IMR-90 (cell line): ENCODE data around the gene IGFBPL1. TPM values are rescaled to one million over a fixed set of nuclear protein-coding genes. Genes with fewer than 3 reads are reported as not detected.

Experiments used
- ATAC-seq: fragments of 200-7000 bp; cut with Tn5 transposase; 2 replicates; pipeline ENCODE4 v1.9.1; 2020; ENCODE audit warnings: low read depth, mild to moderate bottlenecking, moderate library complexity
- BruUV-seq: library from RNA; stranded (reverse); fragments of 400-500 nt; replicated peaks from 2 replicates; lab custom pipeline; 2021; lab: Mats Ljungman, UMichigan
- CTCF ChIA-PET: fragments of 300-600 bp; formaldehyde crosslinking; extraction: SDS; loops from one replicate; lab custom pipeline; 2021; ENCODE audit warnings: antibody characterized with exemption; lab: Yijun Ruan, JAX
- POLR2A ChIA-PET: fragments of 300-600 bp; sonication (Branson Sonifier 250); formaldehyde crosslinking; loops from one replicate; lab custom pipeline; 2022; ENCODE audit warnings: antibody characterized with exemption; ENCODE audit not compliant: unreplicated experiment; lab: Charles Lee
- DNase-seq: peaks from one replicate; pipeline ENCODE4 v3.0.0; 2013
- H2AFZ ChIP-seq: replicated peaks from 2 replicates; pipeline ENCODE3; 2013; ENCODE audit warnings: low read length, mild to moderate bottlenecking; ENCODE audit not compliant: poor library complexity
- H2AK5ac ChIP-seq: 2 replicates; pipeline ENCODE4 v1.6.1; 2013; ENCODE audit warnings: low read depth, low read length, inconsistent platforms
- H2AK9ac ChIP-seq: replicated peaks from 2 replicates; pipeline ENCODE3; 2013; ENCODE audit warnings: mild to moderate bottlenecking, low read depth, low read length, moderate library complexity; ENCODE audit not compliant: poor library complexity
- H2BK120ac ChIP-seq: 2 replicates; pipeline ENCODE4 v1.6.1; 2013; ENCODE audit warnings: low read depth, low read length, inconsistent platforms
- H2BK15ac ChIP-seq: 3 replicates; pipeline ENCODE4 v1.6.1; 2013; ENCODE audit warnings: low read depth, low read length, inconsistent platforms
- H2BK20ac ChIP-seq: 2 replicates; pipeline ENCODE4 v1.6.1; 2013; ENCODE audit warnings: low read depth, mild to moderate bottlenecking, inconsistent platforms, low read length, moderate library complexity
- H2BK5ac ChIP-seq: 2 replicates; pipeline ENCODE4 v1.6.1; 2013; ENCODE audit warnings: mild to moderate bottlenecking, low read depth, low read length, inconsistent platforms; ENCODE audit not compliant: poor library complexity, severe bottlenecking
- H3K14ac ChIP-seq: replicated peaks from 2 replicates; pipeline ENCODE4 v1.6.1; 2013; ENCODE audit warnings: low read depth, low read length, inconsistent platforms
- H3K18ac ChIP-seq: 2 replicates; pipeline ENCODE4 v1.6.1; 2013; ENCODE audit warnings: low read depth, low read length, control low read depth
- H3K23ac ChIP-seq: 2 replicates; pipeline ENCODE4 v1.6.1; 2013; ENCODE audit warnings: low read depth, low read length, inconsistent platforms
- H3K27ac ChIP-seq: 2 replicates; pipeline ENCODE4 v1.5.1; 2013; ENCODE audit warnings: mild to moderate bottlenecking, control low read depth, low read length; ENCODE audit not compliant: insufficient read depth
- H3K27me3 ChIP-seq: 2 replicates; pipeline ENCODE4 v1.6.1; 2013; ENCODE audit warnings: low read length; ENCODE audit not compliant: control insufficient read depth, insufficient read depth
- H3K36me3 ChIP-seq: 2 replicates; pipeline ENCODE4 v1.6.1; 2013; ENCODE audit warnings: low read length, mixed read lengths; ENCODE audit not compliant: control insufficient read depth, insufficient read depth
- H3K4ac ChIP-seq: 2 replicates; pipeline ENCODE4 v1.6.1; 2013; ENCODE audit warnings: low read depth, low read length, inconsistent platforms
- H3K4me1 ChIP-seq: 2 replicates; pipeline ENCODE4 v1.6.1; 2013; ENCODE audit warnings: low read length, mixed read lengths; ENCODE audit not compliant: control insufficient read depth, insufficient read depth
- H3K4me2 ChIP-seq: 2 replicates; pipeline ENCODE4 v1.6.1; 2013; ENCODE audit warnings: low read depth, mild to moderate bottlenecking, control low read depth, low read length, moderate library complexity
- H3K4me3 ChIP-seq: 2 replicates; pipeline ENCODE4 v1.5.1; 2013; ENCODE audit warnings: low read depth, mild to moderate bottlenecking, control low read depth, low read length, moderate library complexity; ENCODE audit not compliant: insufficient read depth
- H3K56ac ChIP-seq: 2 replicates; pipeline ENCODE4 v1.6.1; 2013; ENCODE audit warnings: low read length, inconsistent platforms; ENCODE audit not compliant: insufficient read depth; ENCODE audit errors: extremely low read depth
- H3K79me1 ChIP-seq, 2 experiments: 2 replicates each; pipeline ENCODE4 v1.6.1; 2013; ENCODE audit warnings: low read length in 2 of 2, inconsistent platforms in 1 of 2, low read depth in 1 of 2
- H3K9ac ChIP-seq: 2 replicates; pipeline ENCODE4 v1.6.1; 2013; ENCODE audit warnings: low read depth, low read length, control low read depth
- H3K9me1 ChIP-seq: 2 replicates; pipeline ENCODE4 v1.6.1; 2013; ENCODE audit warnings: low read length, inconsistent platforms; ENCODE audit not compliant: insufficient read depth
- H3K9me3 ChIP-seq: 2 replicates; pipeline ENCODE4 v1.6.1; 2013; ENCODE audit warnings: low read length; ENCODE audit not compliant: control insufficient read depth, insufficient read depth
- H4K20me1 ChIP-seq: 2 replicates; pipeline ENCODE4 v1.6.1; 2013; ENCODE audit warnings: low read length, inconsistent platforms; ENCODE audit not compliant: insufficient read depth
- H4K5ac ChIP-seq: 2 replicates; pipeline ENCODE4 v1.6.1; 2013; ENCODE audit warnings: mild to moderate bottlenecking, low read depth, low read length, control low read depth
- H4K8ac ChIP-seq, 2 experiments: 2 replicates each; pipeline ENCODE4 v1.6.1; 2013; ENCODE audit warnings: low read depth in 2 of 2, low read length in 2 of 2, control low read depth in 1 of 2, inconsistent platforms in 1 of 2
- H4K91ac ChIP-seq: 2 replicates; pipeline ENCODE4 v1.6.1; 2013; ENCODE audit warnings: low read depth, low read length, inconsistent platforms; ENCODE audit not compliant: insufficient read depth
- CEBPB ChIP-seq: IDR thresholded peaks from 2 replicates; pipeline ENCODE4 v1.6.1; 2012; ENCODE audit warnings: low read depth, low read length, improper control_type of control experiment
- CHD1 ChIP-seq: IDR thresholded peaks from 2 replicates; pipeline ENCODE4 v1.6.1; 2012; ENCODE audit warnings: low read depth, low read length, improper control_type of control experiment
- ELK1 ChIP-seq: fragments of 150-350 bp; IDR thresholded peaks from 2 replicates; pipeline ENCODE4 v1.6.1; 2016; ENCODE audit warnings: low read depth, mild to moderate bottlenecking, low read length, moderate library complexity, borderline replicate concordance
- FOS ChIP-seq: fragments of 150-350 bp; IDR thresholded peaks from 2 replicates; pipeline ENCODE4 v1.6.1; 2016; ENCODE audit warnings: low read depth, low read length
- MXI1 ChIP-seq: IDR thresholded peaks from 2 replicates; pipeline ENCODE4 v1.6.1; 2012; ENCODE audit warnings: low read depth, mild to moderate bottlenecking, low read length, moderate library complexity, borderline replicate concordance
- POLR2A ChIP-seq: IDR thresholded peaks from 2 replicates; pipeline ENCODE4 v1.6.1; 2012; ENCODE audit warnings: mild to moderate bottlenecking, low read depth, low read length
- RAD21 ChIP-seq: IDR thresholded peaks from 2 replicates; pipeline ENCODE4 v1.6.1; 2012; ENCODE audit warnings: low read length, improper control_type of control experiment
- RCOR1 ChIP-seq: IDR thresholded peaks from 2 replicates; pipeline ENCODE4 v1.6.1; 2012; ENCODE audit warnings: mild to moderate bottlenecking, low read length, improper control_type of control experiment; ENCODE audit not compliant: insufficient replicate concordance
- USF2 ChIP-seq: fragments of 150-350 bp; IDR thresholded peaks from 2 replicates; pipeline ENCODE4 v1.6.1; 2017; ENCODE audit warnings: mild to moderate bottlenecking, antibody characterized with exemption, low read length, low read depth
- WGBS, 2 experiments: methylation state at CpG; one replicate each; pipeline versions ENCODE4 v1.1.5 to v1.1.7; 2013; ENCODE audit warnings: missing lambda C conversion rate in 2 of 2; ENCODE audit not compliant: insufficient read length in 1 of 2; ENCODE audit errors: extremely low coverage in 2 of 2; 5-methylcytosine and 5-hydroxymethylcytosine counted together
- dilution Hi-C: fragments of 300-500 bp; cut with HindIII; formaldehyde crosslinking; loops from one replicate; pipeline ENCODE4 v1.14.3; 2018; ENCODE audit warnings: low sequenced_read_pairs; ENCODE audit not compliant: unreplicated experiment
- in situ Hi-C: fragments of 300-500 bp; cut with MboI; formaldehyde crosslinking; loops from 3 replicates; pipeline ENCODE4 v1.14.3; 2019; ENCODE audit warnings: low sequenced_read_pairs, inconsistent platforms, mixed read lengths
- intact Hi-C: fragments of 100-400 bp; cut with micrococcal nuclease; formaldehyde crosslinking; loops from 2 replicates; pipeline ENCODE4 v1.10.0; 2022
- polyA plus RNA-seq, 3 experiments: library from polyadenylated mRNA; depleted of rRNA; stranded (reverse); fragments of >200 nt; gene quantifications; 2 replicates each; pipeline ENCODE4 v1.2.3, GENCODE V29; 2012; ENCODE audit warnings: low replicate concordance in 1 of 3
- total RNA-seq: library from RNA; depleted of rRNA; stranded (reverse); fragments of >200 nt; gene quantifications from 2 replicates; pipeline ENCODE4 v1.2.3, GENCODE V29; 2012
- TF ChIP-seq, protein P1 (sequence below): conservative IDR thresholded peaks from 2 replicates; pipeline ENCODE4 v1.5.1; 2012; ENCODE audit warnings: mild to moderate bottlenecking, low read depth, low read length, improper control_type of control experiment

The IGFBPL1 gene
- total and polyA plus RNA-seq, 2 of the 4 experiments (the other 2 are of a cell fraction): not detected

DNA sequence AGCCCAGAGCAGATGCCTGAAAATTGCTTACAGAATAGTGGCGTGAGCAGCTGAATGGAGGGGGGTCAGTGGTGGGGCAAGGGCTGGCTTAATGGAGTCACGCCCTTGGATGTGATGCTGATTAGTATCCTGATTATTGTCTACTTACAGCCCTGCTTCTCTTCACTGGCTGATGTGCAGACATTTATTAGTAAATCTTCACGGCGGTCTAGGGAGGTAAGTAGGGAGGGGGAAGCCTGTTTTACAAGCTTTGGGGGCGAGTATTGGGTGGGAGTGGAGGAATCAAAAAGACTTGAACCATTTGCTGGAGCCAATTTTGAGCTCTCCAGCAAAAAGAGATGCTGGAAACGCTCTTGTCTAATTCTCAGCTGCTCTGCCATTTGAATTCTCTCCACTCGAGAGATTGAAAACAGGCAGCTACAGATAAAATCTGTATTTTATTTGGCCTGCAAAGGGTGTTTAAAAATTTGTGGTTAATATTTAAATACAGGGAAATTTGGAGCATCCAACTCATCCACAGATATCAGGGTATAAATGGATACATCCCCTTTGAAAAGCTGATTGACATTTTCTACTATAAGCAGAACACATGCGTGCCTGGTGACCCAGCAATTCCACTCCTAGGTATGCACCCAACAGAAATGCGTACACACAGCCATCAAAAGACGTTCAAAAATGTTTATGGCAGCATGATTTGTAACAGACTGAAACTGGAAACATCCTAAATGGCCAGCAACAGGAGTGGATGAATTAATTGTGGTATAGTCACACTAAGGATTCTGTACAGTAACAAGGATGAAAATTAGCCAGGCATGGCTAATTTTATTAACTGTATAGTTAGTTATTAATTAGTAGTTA lies 51.3 kb downstream of the IGFBPL1 start (continued):
- TF ChIP-seq ELK1: no peak

- intact Hi-C loops: no loop called here
- ATAC-seq: no peak
- Histone ChIP-seq H3K36me3 (no peaks in the 10 kb centered on the region), H3K27ac (no peak overlapping the region), H4K5ac (no peak overlapping the region), H3K56ac (no peak overlapping the region), H3K27me3 (peaks cover 63% of the 10 kb centered on the region), H3K79me1 (no peaks in the 10 kb centered on the region), H2BK15ac (no peak overlapping the region), H3K4ac (no peak overlapping the region), H3K18ac (no peak overlapping the region), H2AFZ (no peak overlapping the region), H4K91ac (no peak overlapping the region), H2BK20ac (no peak overlapping the region), H3K4me2 (no peak overlapping the region), H2AK5ac (no peak overlapping the region), H3K23ac (no peak overlapping the region), H2BK120ac (no peak overlapping the region), H2BK5ac (no peak overlapping the region), H3K9ac (no peak overlapping the region), H2AK9ac (no peak overlapping the region), H3K9me1 (no peaks in the 10 kb centered on the region), H3K14ac (no peak overlapping the region), H3K9me3 (no peaks in the 10 kb centered on the region), H3K4me3 (no peak overlapping the region), H4K20me1 (no peaks in the 10 kb centered on the region), H3K4me1 (no peaks in the 10 kb centered on the region), H4K8ac (no peak overlapping the region)
- 67% methylated on average over 1 of the region's 2 CpGs; no CpG with 5 or more reads in 1 of the 2 experiments for WGBS, 2 experiments
- ChIA-PET CTCF (no interaction called here), POLR2A (no interaction called here)
- in situ Hi-C loops: loop anchor here (25.0 kb wide), 1 partner anchor 884 kb away; the partner anchor contains the start of gene POLR1E
- peak; percentile 27 for DNase-seq
- no TSS peak for BruUV-seq
- dilution Hi-C loops: no loop called here
- TF ChIP-seq USF2: no peak
- TF ChIP-seq POLR2A: no peak
- TF ChIP-seq, protein P1, sequence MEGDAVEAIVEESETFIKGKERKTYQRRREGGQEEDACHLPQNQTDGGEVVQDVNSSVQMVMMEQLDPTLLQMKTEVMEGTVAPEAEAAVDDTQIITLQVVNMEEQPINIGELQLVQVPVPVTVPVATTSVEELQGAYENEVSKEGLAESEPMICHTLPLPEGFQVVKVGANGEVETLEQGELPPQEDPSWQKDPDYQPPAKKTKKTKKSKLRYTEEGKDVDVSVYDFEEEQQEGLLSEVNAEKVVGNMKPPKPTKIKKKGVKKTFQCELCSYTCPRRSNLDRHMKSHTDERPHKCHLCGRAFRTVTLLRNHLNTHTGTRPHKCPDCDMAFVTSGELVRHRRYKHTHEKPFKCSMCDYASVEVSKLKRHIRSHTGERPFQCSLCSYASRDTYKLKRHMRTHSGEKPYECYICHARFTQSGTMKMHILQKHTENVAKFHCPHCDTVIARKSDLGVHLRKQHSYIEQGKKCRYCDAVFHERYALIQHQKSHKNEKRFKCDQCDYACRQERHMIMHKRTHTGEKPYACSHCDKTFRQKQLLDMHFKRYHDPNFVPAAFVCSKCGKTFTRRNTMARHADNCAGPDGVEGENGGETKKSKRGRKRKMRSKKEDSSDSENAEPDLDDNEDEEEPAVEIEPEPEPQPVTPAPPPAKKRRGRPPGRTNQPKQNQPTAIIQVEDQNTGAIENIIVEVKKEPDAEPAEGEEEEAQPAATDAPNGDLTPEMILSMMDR: peak; percentile 29
- no peak for TF ChIP-seq ELK1
- TF ChIP-seq CEBPB: no peak
- peak; percentile 38 for TF ChIP-seq RAD21
- TF ChIP-seq MXI1: no peak
- TF ChIP-seq FOS: no peak
- no peak for TF ChIP-seq CHD1
- TF ChIP-seq RCOR1: no peak
These were observed 52.8 kb downstream of the IGFBPL1 start for GRCh38 chr9:38371495-38371894.
